ENCODE results near the gene FGD4.
A peak's percentile ranks its signal among the peaks of the same experiment; 100 is the strongest.

Gene FGD4

GRCh38 chr12:32444895-32445294, 45.5 kb downstream of the FGD4 start:
- Histone ChIP-seq H3K4me3 (ENCODE audit: low read length) (no peak overlapping the region), H3K27ac (ENCODE audit: low read length) (no peak overlapping the region), H3K4me1 (ENCODE audit: control insufficient read depth, low read depth, low read length) (peaks cover 33% of the 10 kb centered on the region), H3K27me3 (ENCODE audit: control insufficient read depth, insufficient read depth, low read length) (no peaks in the 10 kb centered on the region), H3K9ac (ENCODE audit: low read length) (no peak overlapping the region), H3K9me3 (ENCODE audit: control insufficient read depth, low read depth, low read length) (no peaks in the 10 kb centered on the region), H3K36me3 (ENCODE audit: control insufficient read depth, low read depth, low read length) (peaks cover 4% of the 10 kb centered on the region)

- no peak overlapping the region for H3K9ac ChIP-seq (ENCODE audit: low read length)
Measured at GRCh38 chr12:32445356-32445755, 46.0 kb downstream of the FGD4 start.

GRCh38 chr12:32446316-32447119, 47.2 kb downstream of the FGD4 start:
- Histone ChIP-seq H3K27ac (ENCODE audit: low read length) (peak overlapping the region; percentile 61), H3K9ac (ENCODE audit: low read length) (no peak overlapping the region)

More at GRCh38 chr12:32445356-32445755, 46.0 kb downstream of the FGD4 start:
- Histone ChIP-seq H3K27ac (ENCODE audit: low read length) (peak overlapping the region; percentile 20), H3K27me3 (ENCODE audit: control insufficient read depth, insufficient read depth, low read length) (no peaks in the 10 kb centered on the region), H3K36me3 (ENCODE audit: control insufficient read depth, low read depth, low read length) (peaks cover 4% of the 10 kb centered on the region), H3K9me3 (ENCODE audit: control insufficient read depth, low read depth, low read length) (no peaks in the 10 kb centered on the region), H3K4me1 (ENCODE audit: control insufficient read depth, low read depth, low read length) (peaks cover 34% of the 10 kb centered on the region), H3K4me3 (ENCODE audit: low read length) (no peak overlapping the region)

GRCh38 chr12:32448586-32448985, 49.2 kb downstream of the FGD4 start:
- Histone ChIP-seq H3K27me3 (ENCODE audit: control insufficient read depth, insufficient read depth, low read length) (no peaks in the 10 kb centered on the region), H3K4me1 (ENCODE audit: control insufficient read depth, low read depth, low read length) (peaks cover 58% of the 10 kb centered on the region), H3K27ac (ENCODE audit: low read length) (no peak overlapping the region)

More at GRCh38 chr12:32446316-32447119, 47.2 kb downstream of the FGD4 start:
- Histone ChIP-seq H3K9me3 (ENCODE audit: control insufficient read depth, low read depth, low read length) (no peaks in the 10 kb centered on the region), H3K4me3 (ENCODE audit: low read length) (no peak overlapping the region), H3K4me1 (ENCODE audit: control insufficient read depth, low read depth, low read length) (peaks cover 42% of the 10 kb centered on the region), H3K27me3 (ENCODE audit: control insufficient read depth, insufficient read depth, low read length) (no peaks in the 10 kb centered on the region), H3K36me3 (ENCODE audit: control insufficient read depth, low read depth, low read length) (peaks cover 4% of the 10 kb centered on the region)

GRCh38 chr12:32450363-32450762, 51.0 kb downstream of the FGD4 start:
- Histone ChIP-seq H3K27me3 (ENCODE audit: control insufficient read depth, insufficient read depth, low read length) (no peaks in the 10 kb centered on the region), H3K9ac (ENCODE audit: low read length) (no peak overlapping the region), H3K9me3 (ENCODE audit: control insufficient read depth, low read depth, low read length) (no peaks in the 10 kb centered on the region), H3K4me3 (ENCODE audit: low read length) (no peak overlapping the region), H3K27ac (ENCODE audit: low read length) (peak overlapping the region; percentile 38), H3K4me1 (ENCODE audit: control insufficient read depth, low read depth, low read length) (peaks cover 66% of the 10 kb centered on the region), H3K36me3 (ENCODE audit: control insufficient read depth, low read depth, low read length) (peaks cover 4% of the 10 kb centered on the region)

More at GRCh38 chr12:32448586-32448985, 49.2 kb downstream of the FGD4 start:
- Histone ChIP-seq H3K9ac (ENCODE audit: low read length) (no peak overlapping the region), H3K4me3 (ENCODE audit: low read length) (no peak overlapping the region), H3K36me3 (ENCODE audit: control insufficient read depth, low read depth, low read length) (peaks cover 4% of the 10 kb centered on the region), H3K9me3 (ENCODE audit: control insufficient read depth, low read depth, low read length) (no peaks in the 10 kb centered on the region)

- H3K27ac ChIP-seq (ENCODE audit: low read length): peak overlapping the region; percentile 38
- H3K9me3 ChIP-seq (ENCODE audit: control insufficient read depth, low read depth, low read length): no peaks in the 10 kb centered on the region
- peaks cover 4% of the 10 kb centered on the region for H3K36me3 ChIP-seq (ENCODE audit: control insufficient read depth, low read depth, low read length)
- H3K27me3 ChIP-seq (ENCODE audit: control insufficient read depth, insufficient read depth, low read length): no peaks in the 10 kb centered on the region
- no peak overlapping the region for H3K9ac ChIP-seq (ENCODE audit: low read length)
- peaks cover 66% of the 10 kb centered on the region for H3K4me1 ChIP-seq (ENCODE audit: control insufficient read depth, low read depth, low read length)
- H3K4me3 ChIP-seq (ENCODE audit: low read length): no peak overlapping the region
Measured at GRCh38 chr12:32450768-32451167, 51.4 kb downstream of the FGD4 start.

- Histone ChIP-seq H3K36me3 (ENCODE audit: control insufficient read depth, low read depth, low read length) (peaks cover 4% of the 10 kb centered on the region), H3K27ac (ENCODE audit: low read length) (peak overlapping the region; percentile 35), H3K4me3 (ENCODE audit: low read length) (no peak overlapping the region), H3K9ac (ENCODE audit: low read length) (no peak overlapping the region), H3K4me1 (ENCODE audit: control insufficient read depth, low read depth, low read length) (peaks cover 67% of the 10 kb centered on the region), H3K27me3 (ENCODE audit: control insufficient read depth, insufficient read depth, low read length) (no peaks in the 10 kb centered on the region), H3K9me3 (ENCODE audit: control insufficient read depth, low read depth, low read length) (no peaks in the 10 kb centered on the region)
Measured at GRCh38 chr12:32451816-32452215, 52.5 kb downstream of the FGD4 start.

- peak overlapping the region; percentile 85 for H3K9ac ChIP-seq (ENCODE audit: low read length)
- H3K36me3 ChIP-seq (ENCODE audit: control insufficient read depth, low read depth, low read length): peaks cover 4% of the 10 kb centered on the region
- H3K27ac ChIP-seq (ENCODE audit: low read length): peak overlapping the region; percentile 95
- no peaks in the 10 kb centered on the region for H3K9me3 ChIP-seq (ENCODE audit: control insufficient read depth, low read depth, low read length)
- peak overlapping the region; percentile 54 for H3K4me3 ChIP-seq (ENCODE audit: low read length)
- no peaks in the 10 kb centered on the region for H3K27me3 ChIP-seq (ENCODE audit: control insufficient read depth, insufficient read depth, low read length)
- H3K4me1 ChIP-seq (ENCODE audit: control insufficient read depth, low read depth, low read length): peaks cover 68% of the 10 kb centered on the region
Measured at GRCh38 chr12:32454075-32454474, 54.7 kb downstream of the FGD4 start.

GRCh38 chr12:32454866-32455265, 55.5 kb downstream of the FGD4 start:
- H3K9ac ChIP-seq (ENCODE audit: low read length): peak overlapping the region; percentile 85
- H3K4me3 ChIP-seq (ENCODE audit: low read length): peak overlapping the region; percentile 54
- H3K36me3 ChIP-seq (ENCODE audit: control insufficient read depth, low read depth, low read length): no peaks in the 10 kb centered on the region
- peaks cover 68% of the 10 kb centered on the region for H3K4me1 ChIP-seq (ENCODE audit: control insufficient read depth, low read depth, low read length)
- H3K9me3 ChIP-seq (ENCODE audit: control insufficient read depth, low read depth, low read length): no peaks in the 10 kb centered on the region
- H3K27me3 ChIP-seq (ENCODE audit: control insufficient read depth, insufficient read depth, low read length): no peaks in the 10 kb centered on the region
- peak overlapping the region; percentile 95 for H3K27ac ChIP-seq (ENCODE audit: low read length)

GRCh38 chr12:32455607-32456071, 56.3 kb downstream of the FGD4 start:
- Histone ChIP-seq H3K9me3 (ENCODE audit: control insufficient read depth, low read depth, low read length) (no peaks in the 10 kb centered on the region), H3K27ac (ENCODE audit: low read length) (peak overlapping the region; percentile 83), H3K36me3 (ENCODE audit: control insufficient read depth, low read depth, low read length) (no peaks in the 10 kb centered on the region), H3K9ac (ENCODE audit: low read length) (peak overlapping the region; percentile 85), H3K27me3 (ENCODE audit: control insufficient read depth, insufficient read depth, low read length) (no peaks in the 10 kb centered on the region), H3K4me1 (ENCODE audit: control insufficient read depth, low read depth, low read length) (peaks cover 65% of the 10 kb centered on the region), H3K4me3 (ENCODE audit: low read length) (peak overlapping the region; percentile 54)

GRCh38 chr12:32457251-32458025, 58.1 kb downstream of the FGD4 start:
- Histone ChIP-seq H3K27me3 (ENCODE audit: control insufficient read depth, insufficient read depth, low read length) (no peaks in the 10 kb centered on the region), H3K4me3 (ENCODE audit: low read length) (peak overlapping the region; percentile 15), H3K36me3 (ENCODE audit: control insufficient read depth, low read depth, low read length) (no peaks in the 10 kb centered on the region), H3K4me1 (ENCODE audit: control insufficient read depth, low read depth, low read length) (peaks cover 52% of the 10 kb centered on the region), H3K9ac (ENCODE audit: low read length) (peak overlapping the region; percentile 50), H3K9me3 (ENCODE audit: control insufficient read depth, low read depth, low read length) (no peaks in the 10 kb centered on the region), H3K27ac (ENCODE audit: low read length) (peak overlapping the region; percentile 61)

Measured in iPS-18a (cell line).